Tongue (tissue), 2 donors: ENCODE data around the gene ADD1. TPM values are rescaled to one million over a fixed set of nuclear protein-coding genes. Genes with fewer than 3 reads are reported as not detected.
A peak's percentile ranks its signal among the peaks of the same experiment; 100 is the strongest.

Source experiments
- DNase-seq: peaks from one replicate; pipeline ENCODE4 v3.0.0-alpha.2; 2015
- total RNA-seq: library from RNA; depleted of rRNA; stranded (reverse); fragments of >200 nt; gene quantifications from one replicate; pipeline ENCODE4 v1.2.3, GENCODE V29; 2014

The ADD1 gene
- total RNA-seq, 1 donor from 2014 or later: 199 TPM

DNA sequence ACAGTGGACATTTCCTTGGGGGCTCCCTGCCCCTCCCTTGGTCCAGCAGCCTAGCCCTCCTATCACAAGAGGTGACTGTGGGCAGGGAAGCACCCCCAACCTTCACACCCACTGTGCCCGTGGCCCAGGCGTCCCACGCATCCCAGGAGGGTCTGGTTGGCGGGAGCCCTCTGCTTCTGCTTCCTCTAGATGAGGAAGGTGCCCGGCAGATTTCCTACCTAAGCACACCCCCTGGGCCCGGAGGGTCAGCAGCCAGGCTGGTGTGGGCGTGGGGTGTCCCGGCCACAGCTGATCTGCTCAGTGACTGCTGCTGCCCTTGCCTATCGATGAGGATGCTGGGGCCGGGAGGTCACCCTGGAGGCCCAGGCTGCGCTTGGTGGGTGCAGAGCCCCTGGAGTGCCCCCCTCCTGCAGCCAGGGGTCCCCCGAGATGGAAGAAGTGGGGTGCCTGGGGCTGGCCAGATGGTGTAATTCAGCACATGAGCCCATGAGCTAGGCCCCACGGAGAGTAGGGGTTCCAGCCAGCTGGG, 38.6 kb upstream of the ADD1 start:
- no peak for DNase-seq

DNA sequence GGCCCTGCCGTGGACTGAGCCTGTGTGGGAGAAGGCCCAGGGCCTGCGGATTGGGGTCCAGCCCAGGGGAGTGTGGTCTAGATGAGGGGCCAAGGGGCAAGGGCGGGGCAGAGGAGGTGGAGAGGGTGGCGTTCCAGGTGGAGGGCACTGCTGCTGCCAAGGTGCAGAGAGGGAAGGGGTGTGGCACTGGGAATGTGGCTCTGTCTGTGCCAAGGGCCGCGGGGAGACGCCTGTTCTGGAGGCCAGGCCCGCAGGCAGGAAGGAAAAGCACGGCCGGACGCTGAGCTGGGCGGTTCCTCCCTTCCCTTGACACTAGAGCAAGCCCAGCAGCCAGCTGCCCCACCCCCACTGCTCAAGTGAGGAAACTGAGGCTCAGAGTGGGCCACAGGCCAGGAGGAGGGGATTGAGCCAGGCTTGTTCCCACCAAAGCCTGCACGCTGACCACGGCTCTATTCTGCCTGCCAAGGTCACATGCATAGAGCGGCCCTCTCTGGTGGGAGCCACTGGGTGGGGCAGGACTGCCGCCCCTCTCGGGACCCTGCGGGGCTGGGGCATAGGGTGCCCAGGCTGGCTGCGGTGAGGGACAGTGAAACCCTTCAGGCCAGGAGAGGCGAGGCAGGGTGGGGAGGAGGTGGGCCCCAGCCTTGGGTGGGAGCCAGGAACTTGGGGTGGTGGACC, 37.8 kb upstream of the ADD1 start:
- no peak for DNase-seq

DNA sequence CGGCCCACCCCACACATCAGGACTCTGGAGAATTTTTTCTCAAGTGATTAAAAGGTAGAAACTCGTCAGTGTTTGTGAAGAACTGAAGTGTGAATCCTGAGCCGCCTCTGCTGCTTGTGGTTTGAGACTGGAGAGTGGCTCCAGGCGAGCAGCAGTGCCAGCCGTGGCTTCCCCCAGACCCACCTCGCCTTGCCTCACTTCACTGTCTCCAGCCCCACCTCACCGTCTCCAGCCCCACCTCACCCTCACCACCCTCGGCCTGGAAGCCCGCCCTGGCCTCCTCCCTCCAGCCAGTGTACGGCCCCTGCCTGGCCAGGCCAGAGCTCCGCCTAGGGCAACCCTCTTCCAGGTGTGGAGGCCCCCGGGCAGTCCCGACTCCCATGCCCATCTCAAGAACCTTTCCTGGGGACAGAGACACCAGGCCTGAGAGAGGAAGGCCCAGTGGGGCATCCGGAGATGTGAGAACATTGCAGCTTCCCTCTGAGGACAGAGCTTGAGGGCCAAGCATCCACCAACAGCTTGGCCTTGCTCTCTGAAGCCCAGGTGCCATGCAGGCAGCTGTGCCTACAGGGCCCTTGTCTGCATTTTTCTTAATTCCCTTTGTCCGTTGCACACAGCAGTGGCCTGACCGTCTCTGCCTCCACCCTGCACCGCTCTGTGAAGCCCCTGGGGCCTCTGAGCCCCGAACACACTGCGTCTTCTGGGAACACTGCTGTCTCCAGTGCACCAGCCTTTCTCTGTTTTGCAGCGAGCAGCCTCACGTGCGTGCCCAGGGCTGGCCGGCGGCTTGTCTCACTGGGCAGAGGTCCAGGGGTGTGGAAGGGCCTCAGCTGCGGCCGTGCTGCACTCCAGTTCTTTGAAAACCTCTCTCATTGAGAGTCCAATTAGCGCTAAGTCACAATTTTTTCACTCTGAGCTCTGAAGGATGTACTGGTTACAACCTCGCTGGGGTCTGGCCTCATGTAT, 37.0 kb upstream of the ADD1 start:
- DNase-seq: peak; percentile 86

DNA sequence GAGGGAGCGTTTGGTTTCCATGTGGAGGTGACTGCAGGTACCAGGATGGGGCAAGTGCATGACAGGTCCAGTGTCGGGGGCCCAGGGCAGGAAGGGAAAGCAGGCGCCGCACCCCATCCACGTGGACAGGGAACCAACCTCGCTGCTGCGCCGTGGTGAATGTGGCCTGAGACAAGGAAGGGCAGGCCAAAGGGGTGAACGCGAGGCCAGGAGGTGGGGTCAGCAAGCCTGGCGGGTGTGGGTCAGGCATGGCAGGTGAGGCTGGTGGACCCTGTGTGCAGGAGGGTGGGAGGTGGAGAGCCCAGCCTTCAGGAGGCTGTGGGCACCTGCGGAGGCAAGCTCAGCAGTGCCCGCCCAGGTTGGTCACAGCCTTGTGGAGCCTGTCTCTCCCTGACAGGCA, 36.1 kb upstream of the ADD1 start:
- no peak for DNase-seq

DNA sequence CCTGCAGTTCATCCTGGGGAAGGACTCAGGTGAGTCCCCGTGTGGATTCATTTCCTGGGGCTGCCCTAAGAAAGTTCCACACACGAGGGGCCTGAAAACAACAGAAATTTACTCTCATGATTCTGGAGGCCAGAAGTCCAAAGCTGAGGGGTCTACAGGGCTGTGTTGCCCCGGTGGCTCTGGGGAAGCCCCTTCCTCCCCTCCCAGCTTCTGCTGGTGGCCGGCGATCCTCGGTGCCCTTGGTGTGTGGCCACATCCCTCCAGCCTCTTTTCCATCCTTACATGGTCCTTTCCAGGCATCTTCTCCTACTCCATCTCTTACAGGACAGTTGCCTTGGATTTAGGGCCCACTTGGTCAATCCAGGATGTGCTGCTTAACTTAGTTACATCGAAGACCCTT, 35.6 kb upstream of the ADD1 start:
- DNase-seq: no peak

DNA sequence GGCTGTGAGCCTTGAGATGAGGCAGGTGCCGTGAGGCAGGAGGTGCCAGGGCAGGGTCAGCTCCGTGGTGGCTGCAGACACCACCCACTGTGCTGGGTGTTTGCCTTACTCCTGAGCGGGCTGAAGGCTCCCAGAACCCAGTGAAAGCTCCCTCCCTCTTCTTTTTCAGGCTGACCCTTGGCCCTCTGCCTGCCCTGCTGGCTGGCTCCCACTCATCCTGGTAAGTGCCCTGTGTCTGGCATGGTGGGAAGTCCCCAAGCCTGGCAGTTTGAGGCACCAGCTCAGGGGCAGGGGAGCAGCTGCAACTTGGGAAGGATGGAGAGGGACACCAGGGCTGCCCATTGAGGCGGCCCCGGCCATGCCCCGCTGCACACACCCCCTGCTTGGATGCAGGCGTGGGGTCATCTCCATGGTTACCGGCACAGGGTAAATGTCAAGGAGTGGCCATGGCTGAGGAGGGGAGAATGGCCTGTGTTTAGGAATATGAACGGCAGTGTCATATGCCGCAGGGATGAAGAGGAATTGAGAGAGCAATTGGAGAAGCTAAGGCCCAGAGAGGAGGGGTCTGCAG, 33.9 kb upstream of the ADD1 start:
- DNase-seq: no peak

DNA sequence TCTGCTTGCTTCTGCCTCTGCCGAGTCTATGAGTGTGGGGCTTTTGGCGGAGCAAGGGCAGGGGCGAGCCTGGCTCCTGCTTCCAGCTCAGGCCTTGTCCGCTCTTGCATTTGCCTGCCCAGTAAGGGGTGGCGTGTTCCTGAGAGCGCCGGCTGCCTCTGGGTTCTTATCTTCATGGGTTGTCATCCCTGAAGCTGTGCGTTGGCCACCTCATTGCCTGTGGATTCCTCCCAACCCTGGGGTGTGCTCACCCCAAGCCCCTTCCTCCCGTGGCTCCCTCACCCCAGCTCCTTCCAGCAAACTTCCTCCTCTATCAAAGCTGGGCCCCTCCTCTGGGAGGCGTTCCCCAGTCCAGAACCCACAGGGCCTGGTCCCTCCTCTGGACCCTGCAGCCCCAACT, 33.3 kb upstream of the ADD1 start:
- no peak for DNase-seq

DNA sequence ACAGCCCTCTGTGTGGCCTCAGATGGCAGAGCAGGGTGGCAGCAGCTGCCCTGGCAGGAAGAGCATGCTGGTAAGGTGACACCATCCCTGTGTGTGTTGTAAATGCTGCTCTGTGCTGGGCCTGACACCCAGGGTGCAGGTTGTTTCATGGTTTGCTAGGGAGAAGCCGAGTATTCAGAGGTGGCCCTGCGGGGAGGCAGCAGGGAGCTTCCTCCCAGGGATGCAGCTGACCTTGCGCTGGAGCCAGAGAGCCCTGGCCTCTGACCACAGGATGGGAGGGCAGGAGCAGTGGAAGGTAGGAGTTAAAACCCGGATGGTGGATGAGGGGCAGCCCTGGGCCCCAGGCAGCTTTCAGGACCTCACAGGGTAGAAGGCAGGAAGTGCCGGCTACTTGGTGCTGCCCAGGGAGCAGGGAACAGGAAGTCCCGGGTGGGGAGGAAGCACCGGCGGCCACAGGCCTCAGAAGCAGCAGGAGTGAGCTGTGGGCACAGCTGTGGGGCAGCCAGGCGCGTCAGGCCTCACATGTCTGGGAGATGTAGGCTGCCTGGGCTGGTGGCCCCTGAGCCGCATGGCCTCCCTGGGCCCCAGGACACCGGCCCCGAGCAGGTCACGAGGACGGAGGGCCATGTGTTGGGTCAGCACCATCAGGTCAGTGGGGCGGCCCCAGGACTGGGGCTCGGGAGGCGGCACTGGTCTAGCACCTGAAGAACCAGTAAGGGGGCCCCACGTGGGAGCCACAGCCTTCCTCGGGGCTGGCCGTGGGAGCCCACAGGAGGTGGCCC, 31.6 kb upstream of the ADD1 start:
- peak; percentile 80 for DNase-seq

DNA sequence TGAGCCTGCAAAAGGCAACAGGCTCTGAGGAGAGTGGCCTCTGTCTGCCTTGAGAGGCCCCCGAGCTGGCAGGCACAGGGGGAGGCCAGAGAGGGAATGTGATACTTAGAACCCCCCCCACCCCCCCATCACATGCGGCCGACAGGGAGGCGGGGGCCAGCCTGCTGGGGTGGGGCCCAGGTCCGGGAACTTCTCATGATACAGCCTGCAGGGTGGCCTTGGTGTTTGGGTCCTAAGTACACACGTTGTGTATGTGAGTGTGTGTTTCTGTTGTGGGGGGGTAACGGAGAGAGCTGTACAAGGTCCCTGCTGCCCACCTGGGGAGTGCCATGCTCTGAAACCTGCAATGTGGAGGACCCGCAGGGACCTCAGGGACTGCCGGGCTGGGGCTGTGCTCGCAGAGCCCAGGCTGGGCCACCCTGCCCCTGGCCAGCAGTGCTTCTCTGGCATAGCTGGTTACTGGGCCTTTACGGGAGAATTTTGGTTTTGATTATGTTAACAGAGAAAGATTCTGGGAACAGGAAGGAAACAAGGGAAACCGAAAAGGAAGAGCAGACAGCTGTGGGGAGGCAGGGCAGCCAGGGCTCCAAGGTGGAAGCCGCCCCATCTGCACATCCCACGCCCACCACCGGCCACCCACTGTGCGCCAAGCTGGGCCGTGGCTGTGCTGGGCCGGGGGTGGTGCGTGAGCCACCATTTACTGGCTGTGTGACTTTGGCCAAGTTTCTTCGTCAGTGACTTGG, 30.9 kb upstream of the ADD1 start:
- DNase-seq: peak; percentile 63

DNA sequence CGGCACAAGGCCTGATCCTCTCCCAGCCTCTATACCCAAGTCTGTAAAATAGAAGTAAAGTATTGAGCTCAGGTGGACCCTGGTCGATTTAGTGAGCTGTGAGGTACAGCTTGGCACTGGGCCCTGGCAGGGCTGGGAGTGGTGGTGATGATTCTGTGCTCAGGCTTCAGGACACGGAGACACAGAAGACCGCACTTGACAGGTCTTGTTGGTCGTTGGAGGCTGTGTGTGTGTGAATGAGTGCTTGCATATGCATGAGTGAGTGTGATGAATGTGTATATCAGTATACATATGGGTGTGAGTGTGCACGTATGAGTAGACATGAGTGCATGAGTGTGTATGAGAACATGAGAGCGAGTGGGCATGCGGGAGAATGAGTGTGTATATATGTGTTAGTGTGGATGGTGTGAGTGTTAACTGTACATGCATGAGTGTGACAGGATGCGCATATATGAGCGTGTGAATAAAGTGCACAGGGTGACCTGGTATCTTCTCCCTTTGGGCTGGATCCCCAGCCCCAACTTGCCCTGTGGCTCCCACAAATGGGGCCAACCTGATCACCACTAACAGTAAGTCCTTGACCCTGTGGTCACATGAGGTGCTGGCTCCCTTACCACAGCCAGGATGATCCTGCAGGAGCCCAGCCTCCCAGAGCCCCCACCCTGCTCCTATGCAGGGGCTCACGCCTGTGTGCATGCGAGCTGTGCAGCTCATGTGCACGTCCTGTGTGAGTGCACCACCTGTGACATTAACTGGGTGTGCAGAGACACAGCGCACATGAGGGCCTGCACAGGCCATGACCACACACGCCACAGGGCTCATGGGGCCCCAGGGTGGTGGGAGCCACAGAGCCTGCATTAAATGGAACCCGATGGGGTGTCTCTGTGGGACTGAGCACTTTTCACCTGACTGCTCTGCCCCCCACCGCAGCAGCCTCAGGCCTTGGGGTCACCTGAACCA, 29.9 kb upstream of the ADD1 start:
- DNase-seq: no peak

DNA sequence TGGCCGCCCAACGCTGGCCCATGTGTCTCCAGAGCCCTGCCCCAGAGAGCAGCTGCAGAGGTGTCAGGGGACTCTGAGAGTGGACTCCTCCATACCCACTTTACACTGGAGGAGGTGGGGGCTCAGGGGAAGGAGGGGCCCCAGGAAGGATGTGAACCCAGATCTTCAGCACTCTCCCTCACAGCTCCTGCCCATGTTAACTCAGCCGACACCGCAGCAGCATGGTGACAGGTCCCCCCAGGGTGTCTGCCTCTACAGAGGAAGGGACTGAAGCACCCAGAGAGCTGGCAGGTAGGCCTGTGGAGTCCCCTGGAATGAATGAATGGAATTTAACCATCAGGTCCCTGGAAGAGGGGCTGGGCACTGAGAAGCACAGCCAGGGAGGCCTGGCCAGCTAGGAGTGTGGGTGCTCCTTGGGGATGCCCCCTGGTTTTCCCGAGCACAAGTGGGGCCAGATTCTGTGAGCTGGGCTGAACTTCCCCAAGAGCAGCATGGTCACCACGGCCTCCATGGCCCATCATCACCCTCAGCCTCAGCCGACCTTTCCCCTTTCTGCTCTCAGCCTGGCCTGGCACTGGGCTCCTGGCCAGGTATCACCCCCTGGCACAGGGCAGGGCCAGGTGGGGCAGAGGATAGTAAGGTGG, 28.9 kb upstream of the ADD1 start:
- DNase-seq: no peak

DNA sequence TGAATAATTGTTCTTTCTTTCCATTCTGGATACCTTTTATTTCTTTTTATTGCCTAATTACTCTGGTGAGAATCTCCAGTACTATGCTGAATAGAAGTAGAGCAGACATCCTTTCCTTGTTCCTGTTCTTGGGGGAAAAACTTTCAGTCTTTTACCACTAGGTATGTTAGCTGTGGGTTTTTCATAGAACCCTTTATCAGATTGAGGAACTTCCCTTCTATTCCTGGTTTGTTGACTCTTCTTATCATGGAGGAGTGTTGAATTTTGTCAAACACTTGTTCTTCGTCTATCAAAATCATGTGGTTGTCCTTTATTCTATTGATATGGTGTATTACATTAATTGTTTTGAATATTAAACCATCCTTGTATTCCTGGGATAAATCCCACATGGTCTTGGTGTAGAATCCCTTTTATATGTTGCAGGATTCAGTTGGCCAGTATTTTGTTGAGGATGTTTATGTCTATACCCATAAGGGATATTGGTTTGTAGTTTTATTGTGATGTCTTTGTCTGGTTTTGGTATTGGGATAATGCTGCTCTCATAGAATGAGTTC, 27.2 kb upstream of the ADD1 start:
- DNase-seq: no peak

DNA sequence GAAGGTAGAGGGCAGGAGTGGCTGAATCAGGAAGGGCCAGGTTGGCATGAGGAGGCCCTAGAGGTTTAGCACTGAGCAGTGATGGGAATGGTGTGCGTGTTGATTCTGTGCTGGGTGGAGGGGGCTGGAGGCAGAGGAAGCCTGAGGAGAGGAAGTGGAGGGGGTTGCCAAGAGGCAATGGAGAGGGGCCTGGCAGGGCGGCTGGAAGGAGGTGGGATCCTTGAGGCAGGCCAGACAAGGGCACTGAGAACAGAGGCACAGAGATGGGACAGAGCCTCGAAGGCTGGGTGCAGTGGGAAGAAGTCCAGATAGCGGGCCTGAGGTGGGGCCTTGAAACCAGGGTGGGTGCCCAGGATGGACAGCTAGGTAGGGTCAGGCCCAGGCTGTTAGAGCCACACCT, 26.5 kb upstream of the ADD1 start:
- no peak for DNase-seq

DNA sequence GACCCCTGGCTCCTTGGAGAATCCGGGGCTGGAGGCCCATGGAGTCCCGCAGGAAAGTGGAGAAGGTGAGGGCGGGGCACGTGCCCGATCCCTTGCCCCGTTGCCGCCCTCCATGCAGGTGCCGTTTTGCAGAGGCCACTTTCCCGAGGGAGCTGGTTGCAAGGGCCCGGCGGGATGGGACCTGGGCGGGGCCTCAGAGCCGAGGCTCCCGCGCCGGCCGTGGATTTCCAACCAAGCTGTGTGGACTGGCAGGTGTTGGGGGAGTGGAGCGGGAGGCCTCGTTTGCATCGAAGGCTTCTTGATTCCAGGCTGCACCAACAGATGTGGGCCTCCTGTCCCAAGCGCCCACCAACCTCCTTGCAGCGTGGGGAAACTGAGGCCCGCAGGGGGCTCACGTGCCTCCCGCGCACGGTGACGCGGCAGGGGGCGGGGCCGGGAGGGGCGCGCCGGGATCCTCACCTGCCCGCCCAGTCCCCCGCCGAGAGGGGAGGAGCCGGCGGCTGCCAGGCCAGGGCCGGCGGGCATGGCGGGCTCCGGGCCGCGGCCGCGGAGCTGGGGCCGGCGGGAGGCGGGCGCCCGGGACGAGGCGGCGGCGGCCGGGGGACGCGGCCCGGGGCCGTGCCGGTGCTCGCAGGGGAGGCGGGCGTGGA, 25.8 kb upstream of the ADD1 start:
- DNase-seq: peak; percentile 54

DNA sequence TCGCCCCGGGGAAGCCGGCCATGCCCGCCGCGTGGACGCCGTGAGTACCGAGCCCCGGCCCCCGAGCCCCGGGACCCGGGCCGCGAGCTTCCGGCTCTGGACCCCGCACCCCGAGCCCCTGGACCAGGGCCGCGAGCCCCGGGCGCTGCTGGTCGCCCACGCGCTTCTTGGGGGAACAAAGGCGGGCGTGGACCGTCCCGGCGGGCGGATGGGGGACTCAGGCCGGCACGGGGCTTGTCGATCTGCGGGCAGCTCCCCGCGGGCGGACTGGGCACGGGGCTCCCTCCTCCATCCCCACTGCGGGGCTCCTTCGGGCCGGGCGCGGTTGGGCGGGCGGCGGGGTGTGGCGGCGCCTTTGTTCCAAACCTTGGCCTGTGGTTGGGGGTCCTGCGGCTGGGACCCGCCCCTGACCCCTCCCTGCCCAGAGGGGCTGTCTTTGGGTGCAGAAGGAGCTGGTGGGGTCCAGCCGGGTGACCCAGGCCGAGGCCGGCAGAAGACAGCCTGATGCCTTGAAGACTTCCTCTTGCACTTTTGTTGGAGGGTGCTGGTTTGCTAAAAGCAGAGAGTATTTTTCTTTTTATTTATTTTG, 25.2 kb upstream of the ADD1 start:
- peak; percentile 33 for DNase-seq

DNA sequence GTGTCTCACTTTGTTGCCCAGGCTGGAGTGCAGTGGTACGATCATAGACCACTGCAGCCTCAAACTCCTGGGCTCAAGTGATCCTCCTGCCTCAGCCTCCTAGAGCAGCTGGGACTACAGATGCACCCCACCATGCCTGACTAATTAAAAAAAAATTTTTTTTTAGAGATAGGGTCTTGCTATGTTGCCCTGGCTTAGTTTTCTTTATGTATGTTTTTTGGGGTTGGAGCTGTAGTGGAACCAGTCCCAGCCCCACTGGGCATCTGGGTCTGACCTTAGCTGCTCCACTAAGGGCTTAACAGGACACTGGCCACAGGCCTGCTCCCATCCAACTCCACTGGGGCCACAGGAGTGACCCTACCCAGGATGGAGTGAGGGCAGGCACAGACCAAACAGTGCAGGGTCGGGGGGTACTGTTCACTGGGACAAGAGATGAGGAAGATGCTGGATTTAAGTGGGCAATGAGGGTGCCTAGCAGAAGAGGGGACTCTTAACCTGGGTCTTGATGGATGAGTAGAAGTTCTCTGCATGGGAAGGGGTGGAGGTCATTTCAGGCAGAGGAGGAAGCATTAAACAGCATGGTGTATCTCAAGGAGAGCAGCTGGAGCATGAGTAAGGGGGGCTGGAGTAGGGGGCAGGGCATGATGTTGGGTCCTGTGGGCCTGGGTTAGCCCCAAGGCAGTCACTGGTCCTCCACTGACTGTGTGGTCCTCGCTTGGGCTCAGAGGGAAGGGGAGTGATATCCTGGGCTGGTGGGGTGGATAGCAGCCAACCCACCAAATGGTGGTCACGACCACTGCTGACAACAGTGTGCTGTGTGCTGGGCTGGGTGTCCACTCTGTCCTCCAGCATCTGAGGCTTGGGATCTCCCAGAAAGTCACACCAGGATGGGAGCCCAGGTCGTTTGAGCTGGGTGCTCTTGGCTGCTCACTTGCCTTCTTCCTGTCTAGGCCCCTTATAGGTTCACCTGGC, 24.1 kb upstream of the ADD1 start:
- no peak for DNase-seq
